Eye (tissue), 1 donor: ENCODE measurements around the gene TEX13A.
"Not testable (repeated sequence)": the region's sequence is repeated elsewhere in the genome, so short reads cannot be mapped to it uniquely, and the experiment has no call there.

Experiments
- DNase-seq: peaks from one replicate; pipeline ENCODE4 v3.0.0-alpha.2; 2015

Gene TEX13A, protein sequence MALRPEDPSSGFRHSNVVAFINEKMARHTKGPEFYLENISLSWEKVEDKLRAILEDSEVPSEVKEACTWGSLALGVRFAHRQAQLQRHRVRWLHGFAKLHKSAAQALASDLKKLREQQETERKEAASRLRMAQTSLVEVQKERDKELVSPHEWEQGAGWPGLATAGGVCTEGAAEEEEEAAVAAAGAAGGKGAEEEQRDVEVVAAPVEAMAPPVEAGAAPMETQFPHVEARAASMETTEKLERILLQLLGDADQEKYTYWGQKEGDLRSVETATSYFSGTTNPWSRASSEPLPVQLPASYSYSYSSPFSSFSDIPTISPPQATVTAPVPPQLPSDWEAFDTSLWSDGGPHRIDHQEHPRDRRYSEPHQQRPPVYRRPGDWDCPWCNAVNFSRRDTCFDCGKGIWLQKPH

GRCh38 chrX:105220636-105221035, at the start of gene TEX13A:
TSS of gene TEX13A (minus strand) at chrX:105220694. CDS start at chrX:105220397, 297 bp downstream.
- DNase-seq: no peak

DNA sequence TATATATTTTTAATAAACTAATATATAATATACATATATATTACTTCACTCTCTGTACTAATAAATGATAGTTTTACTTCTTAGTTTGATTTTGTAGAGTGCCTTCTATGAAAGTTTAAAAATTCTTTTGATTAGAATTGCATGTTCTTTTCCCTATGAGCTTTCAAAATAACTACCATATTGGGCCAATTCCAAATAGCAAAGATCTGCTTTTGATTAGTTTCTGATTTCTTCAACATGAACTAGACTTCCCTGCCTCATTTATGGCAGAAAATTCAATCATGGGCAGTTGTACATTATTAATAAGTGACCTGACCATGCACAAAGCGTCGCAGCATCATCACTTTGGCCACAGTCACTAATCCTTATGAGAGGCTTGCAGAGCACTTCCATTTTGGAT, 48.9 kb upstream of the TEX13A start:
- no peak for DNase-seq

GRCh38 chrX:105267167-105267566, 46.7 kb upstream of the TEX13A start:
- DNase-seq: no peak

DNA sequence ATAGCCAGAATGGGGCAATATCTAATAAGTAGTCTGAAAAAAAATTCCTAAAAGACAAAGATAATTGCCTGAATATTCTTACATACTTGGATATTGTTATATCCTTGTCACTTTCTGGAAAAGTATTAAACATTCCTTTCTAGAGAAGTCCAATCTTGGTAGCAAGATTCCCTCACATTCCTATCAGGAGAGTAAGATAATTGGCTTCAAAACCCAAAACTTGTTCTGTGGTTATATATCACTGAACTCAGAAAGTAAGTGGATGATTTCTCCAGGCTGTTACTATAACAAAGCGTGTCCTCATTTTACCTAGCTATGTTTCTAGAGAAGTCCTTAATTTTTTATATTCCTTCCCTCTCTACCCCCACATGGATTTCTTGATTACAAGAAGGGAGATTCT, 46.0 kb upstream of the TEX13A start:
- DNase-seq: no peak

GRCh38 chrX:105265093-105265492, 44.6 kb upstream of the TEX13A start:
- DNase-seq: peak; percentile 13

- no peak for DNase-seq
Observed at GRCh38 chrX:105263801-105264200, 43.3 kb upstream of the TEX13A start.

DNA sequence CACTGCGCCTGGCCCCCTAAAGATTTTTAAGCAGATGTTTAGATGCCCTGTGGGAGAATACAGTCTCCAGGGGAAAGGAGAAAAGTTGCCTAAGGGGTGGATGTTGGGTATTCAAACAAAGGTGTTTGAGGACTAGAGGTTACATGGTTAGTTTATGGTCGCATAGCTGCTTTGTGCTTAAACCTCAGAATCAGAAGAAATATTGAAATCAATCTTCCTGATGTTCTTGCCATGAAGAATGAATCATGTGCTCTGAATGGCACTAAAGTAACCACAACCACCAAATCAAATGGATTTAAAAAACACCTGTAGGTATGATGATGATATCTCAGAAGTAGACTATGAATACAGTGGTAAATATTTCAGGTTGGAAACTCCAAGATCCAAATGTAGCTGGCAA, 42.7 kb upstream of the TEX13A start:
- no peak for DNase-seq

DNA sequence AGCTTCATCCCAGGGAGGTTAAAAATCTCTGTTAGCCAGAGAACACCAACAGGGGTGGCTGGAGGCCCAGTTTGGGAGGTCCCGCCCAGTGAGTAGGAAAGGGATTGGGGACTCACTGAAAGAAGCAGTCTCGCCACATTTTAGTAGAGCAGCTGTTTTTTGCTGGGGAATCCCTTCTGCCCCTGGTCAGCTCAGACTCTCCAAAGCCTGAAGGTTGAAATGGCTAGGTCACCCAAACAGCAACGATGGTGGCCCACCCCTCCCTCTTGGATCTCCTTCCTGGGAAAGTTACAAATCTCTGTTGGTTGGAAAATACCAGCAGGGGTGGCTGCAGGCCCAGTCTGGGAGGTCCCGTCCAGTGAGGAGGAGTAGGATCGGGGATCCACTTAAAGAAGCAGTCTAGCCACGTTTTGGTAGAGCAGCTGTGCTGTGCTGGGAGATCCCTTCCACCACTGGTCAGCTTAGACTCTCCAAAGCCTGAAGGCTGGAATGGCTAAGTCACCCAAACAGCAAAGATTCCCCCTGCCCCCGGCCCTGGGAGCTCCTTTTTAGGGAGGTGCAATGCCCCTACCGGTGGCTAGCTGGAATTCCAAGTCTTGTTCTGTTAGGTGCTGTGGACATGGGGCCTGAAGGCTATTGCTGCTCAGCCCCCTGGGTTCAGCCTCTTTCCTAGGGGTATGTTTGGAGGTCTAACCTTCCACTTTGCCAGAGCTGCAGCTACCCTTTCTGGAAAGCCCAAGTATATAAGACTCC, 40.0 kb upstream of the TEX13A start:
- DNase-seq: no peak

DNA sequence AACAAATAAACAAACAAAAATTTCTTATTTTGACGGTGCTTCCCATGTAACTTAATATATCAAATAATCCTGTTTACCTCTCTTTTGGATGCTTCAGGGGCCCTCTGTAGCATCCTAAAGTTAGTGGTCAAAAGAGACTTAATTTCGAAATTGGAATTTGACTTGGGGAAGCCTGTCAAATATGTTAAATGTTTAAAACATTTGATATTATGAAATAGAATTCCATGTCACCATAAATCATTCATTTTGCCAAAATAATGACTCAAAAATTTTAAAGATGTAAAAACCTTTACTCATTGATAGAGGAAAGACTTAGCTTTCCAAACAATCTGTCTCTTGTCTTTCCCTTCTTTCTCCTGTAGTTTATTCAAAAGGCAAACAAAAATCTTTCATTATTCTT, 20.6 kb upstream of the TEX13A start:
- no peak for DNase-seq

GRCh38 chrX:105237407-105237806, 16.9 kb upstream of the TEX13A start:
- DNase-seq: not testable (repeated sequence)

DNA sequence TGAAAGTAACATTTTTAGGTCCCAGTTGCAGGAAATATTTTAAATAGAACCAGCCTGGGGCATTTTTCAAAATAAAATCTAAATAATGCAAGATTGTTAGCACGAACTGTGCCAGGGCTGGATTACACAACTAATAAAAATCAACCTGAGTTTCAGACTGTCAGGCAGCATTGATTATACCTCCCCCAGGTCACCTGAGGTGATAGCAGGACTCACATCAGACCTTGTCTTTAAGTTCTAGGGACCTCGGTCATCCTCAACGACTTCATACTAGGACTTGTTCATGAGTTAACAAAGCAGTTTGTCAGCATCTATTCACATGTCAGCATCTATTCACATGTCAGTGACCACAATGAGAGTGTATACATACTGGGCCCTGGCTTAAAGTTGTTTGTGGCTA, 8.7 kb upstream of the TEX13A start:
- DNase-seq: no peak

GRCh38 chrX:105228602-105229001, 8.1 kb upstream of the TEX13A start:
- no peak for DNase-seq

DNA sequence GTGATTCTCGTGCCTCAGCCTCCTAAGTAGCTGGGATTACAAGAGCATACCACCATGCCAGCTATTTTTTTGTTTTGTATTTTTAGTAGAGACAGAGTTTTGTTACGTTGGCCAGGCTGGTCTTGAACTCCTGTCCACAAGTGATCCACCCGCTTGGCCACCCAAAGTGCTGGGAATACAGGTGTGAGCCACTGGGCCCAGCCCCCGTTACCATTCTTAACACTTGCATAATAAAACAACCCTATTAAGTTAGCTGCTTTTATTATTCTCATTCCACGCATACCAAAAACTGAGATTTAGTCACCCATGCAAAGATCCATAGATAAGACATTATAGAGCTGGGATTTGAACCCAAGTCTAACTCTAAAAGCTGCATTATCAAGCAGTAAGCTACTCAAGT, 6.0 kb upstream of the TEX13A start:
- no peak for DNase-seq

DNA sequence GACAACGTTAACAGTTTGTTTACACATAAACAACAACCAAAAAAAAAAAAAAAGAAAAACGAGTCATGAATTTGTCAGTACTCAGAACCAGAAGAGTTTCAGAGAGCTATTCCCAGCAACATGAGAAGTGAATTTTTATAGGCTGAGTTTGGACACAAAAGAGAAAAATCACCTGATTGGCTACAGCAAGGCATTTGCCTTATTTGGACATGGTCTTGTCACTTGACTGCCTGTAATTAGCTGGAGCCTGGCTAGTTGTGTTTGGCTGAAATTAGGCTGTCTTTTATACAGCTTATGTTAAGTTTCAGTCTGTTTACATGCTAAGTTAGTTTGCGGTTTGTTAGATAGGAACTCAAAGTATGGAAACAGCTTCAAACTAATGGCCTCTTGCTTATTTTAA, 880 bp upstream of the TEX13A start:
- no peak for DNase-seq

- no peak for DNase-seq
Observed at GRCh38 chrX:105219454-105220401, 766 bp downstream of the TEX13A start.

- DNase-seq: no peak
Observed at GRCh38 chrX:105211066-105211575, 9.4 kb downstream of the TEX13A start.

GRCh38 chrX:105210258-105210657, 10.2 kb downstream of the TEX13A start:
- DNase-seq: no peak

DNA sequence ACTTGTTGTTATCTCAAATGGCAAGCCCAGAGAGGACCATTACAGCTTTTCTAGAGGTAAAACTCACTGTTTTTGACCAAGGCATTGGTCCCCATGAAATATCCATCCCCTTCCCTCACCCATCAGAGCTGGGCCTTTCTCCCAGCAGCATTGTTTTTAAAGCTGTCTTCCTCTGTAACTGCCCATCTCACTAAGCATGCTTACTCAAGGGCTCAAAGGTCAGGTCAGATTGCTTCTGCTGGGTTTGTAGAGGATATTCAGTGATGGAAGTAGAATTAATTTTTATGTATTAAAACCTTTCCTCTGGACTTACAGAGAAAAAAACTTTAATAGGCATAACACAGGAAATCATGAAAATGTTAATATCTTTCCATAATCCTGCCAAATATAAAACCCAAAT, 11.1 kb downstream of the TEX13A start:
- no peak for DNase-seq

DNA sequence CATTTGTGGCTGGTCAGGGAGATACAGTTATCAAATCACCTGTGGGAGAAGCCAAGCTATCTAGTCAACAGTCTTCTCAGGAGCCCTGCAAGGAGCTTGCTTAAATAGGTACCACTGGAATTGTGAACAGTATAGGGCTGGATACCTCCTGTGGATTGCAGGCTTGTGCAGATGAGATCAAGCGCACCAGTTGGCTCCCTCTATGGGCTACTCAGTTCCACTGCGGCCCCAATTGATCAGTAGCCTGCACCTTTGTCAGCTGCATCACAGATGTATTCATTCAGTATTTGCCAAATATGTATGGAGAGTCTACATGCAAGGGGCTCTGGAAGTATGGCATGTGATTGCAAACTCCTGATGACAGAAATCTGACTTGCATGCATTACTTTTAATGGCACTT, 28.6 kb downstream of the TEX13A start:
- DNase-seq: peak; percentile 21

- peak; percentile 81 for DNase-seq
Observed at GRCh38 chrX:105190252-105190853, 30.1 kb downstream of the TEX13A start.

- no peak for DNase-seq
Observed at GRCh38 chrX:105189093-105189492, 31.4 kb downstream of the TEX13A start.

GRCh38 chrX:105179644-105180043, 40.9 kb downstream of the TEX13A start:
- DNase-seq: no peak
